Measurements from ENCODE around the gene OR51M1.
"Not testable (repeated sequence)": the region's sequence is repeated elsewhere in the genome, so short reads cannot be mapped to it uniquely, and the experiment has no call there.

Gene OR51M1

DNA sequence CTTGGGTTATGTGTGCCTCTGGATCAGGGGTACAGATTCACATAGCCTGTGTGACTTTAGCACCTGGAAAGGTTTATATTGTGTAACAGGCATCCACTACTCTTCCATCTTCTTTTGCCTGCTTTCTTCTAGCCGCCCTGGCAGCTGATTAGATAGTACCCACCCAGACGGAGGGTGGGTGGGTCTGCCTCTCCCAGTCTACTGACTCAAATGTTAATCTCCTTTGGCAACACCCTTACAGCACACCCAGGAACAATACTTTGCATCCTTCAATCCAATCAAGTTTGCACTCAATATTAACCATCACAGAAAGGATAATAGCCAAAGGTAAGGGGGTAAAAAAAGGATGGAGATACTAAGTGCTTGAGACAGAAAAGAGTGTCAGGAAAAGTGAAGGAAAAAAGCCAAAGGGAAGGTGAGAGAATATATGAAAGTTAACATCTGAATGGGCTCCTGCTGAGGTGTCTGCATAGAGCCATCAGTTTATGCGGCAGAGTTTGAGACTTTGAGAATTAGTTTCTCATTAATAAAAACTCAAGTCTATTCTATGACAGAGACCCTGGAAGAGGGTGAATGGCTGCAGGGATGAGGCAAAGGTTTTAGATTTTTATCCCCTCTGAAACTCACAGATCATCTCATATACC lies 34.9 kb upstream of the OR51M1 start:
- no peak overlapping the region for H3K4me3 ChIP-seq (ENCODE audit: low read depth, low read length)
- no peak for DNase-seq (ENCODE audit: low read depth)
- TF ChIP-seq, protein P1, sequence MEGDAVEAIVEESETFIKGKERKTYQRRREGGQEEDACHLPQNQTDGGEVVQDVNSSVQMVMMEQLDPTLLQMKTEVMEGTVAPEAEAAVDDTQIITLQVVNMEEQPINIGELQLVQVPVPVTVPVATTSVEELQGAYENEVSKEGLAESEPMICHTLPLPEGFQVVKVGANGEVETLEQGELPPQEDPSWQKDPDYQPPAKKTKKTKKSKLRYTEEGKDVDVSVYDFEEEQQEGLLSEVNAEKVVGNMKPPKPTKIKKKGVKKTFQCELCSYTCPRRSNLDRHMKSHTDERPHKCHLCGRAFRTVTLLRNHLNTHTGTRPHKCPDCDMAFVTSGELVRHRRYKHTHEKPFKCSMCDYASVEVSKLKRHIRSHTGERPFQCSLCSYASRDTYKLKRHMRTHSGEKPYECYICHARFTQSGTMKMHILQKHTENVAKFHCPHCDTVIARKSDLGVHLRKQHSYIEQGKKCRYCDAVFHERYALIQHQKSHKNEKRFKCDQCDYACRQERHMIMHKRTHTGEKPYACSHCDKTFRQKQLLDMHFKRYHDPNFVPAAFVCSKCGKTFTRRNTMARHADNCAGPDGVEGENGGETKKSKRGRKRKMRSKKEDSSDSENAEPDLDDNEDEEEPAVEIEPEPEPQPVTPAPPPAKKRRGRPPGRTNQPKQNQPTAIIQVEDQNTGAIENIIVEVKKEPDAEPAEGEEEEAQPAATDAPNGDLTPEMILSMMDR (IDR thresholded peaks at IDR 0.05; ENCODE audit: insufficient read depth, low read depth, low read length, missing control alignments) = no peak

DNA sequence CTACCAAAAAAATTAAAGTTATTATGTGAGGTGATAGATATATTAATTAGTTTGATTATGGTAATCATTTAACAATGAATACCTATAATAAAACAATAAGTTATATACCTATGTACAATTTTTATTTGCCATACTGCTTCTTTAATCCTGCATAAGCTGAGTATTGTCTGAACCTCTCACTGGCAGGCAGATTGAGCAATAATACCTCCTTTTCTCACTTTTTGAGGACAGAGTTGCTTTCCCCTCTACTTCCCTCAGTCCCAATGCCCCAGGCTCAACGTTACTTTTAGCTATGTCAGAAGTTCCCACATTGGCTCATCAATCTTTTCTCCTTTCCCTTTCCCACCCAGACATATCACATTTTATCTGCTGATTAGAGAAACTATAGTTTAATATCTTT lies 34.1 kb upstream of the OR51M1 start:
- H3K4me3 ChIP-seq (ENCODE audit: low read depth, low read length) = no peak overlapping the region
- TF ChIP-seq, protein P1 (IDR thresholded peaks at IDR 0.05; ENCODE audit: insufficient read depth, low read depth, low read length, missing control alignments) = no peak
- no peak for DNase-seq (ENCODE audit: low read depth)

DNA sequence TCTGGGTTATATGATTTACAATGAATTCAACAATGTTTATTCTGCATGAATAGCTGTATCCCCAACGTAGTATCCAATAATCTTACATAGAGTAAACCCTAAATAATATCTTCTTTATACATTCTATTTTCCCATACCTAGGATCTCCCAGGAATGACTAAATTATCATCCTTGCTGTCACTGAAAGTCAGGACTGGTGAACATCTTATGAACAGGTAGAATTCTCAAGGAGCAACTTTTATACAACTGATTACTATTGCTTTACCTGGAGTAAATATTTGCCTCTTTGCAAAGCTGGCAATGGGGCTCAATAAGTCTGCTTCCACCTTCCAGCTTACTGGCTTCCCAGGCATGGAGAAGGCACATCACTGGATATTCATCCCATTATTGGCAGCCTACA lies 32.4 kb upstream of the OR51M1 start, which contains the start of gene OR51B6:
OR51B6 (plus strand) TSS at position 301 of the 400 bp plus-strand sequence; CDS start at position 301, 0 bp downstream.
- DNase-seq (ENCODE audit: low read depth) = no peak
- TF ChIP-seq, protein P1 (IDR thresholded peaks at IDR 0.05; ENCODE audit: insufficient read depth, low read depth, low read length, missing control alignments) = no peak

DNA sequence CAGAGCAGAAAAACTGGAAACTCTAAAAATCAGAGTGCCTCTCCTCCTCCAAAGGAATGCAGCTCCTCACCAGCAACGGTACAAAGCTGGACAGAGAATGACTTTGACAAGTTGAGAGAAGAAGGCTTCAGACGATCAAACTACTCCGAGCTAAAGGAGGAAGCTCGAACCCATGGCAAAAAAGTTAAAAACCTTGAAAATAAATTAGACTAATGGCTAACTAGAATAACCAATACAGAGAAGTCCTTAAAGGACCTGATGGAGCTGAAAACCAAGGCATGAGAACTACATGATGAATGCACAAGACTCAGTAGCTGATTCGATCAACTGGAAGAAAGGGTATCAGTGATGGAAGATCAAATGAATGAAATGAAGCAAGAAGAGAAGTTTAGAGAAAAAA lies 27.6 kb upstream of the OR51M1 start:
- not testable (repeated sequence) for H3K4me3 ChIP-seq (ENCODE audit: low read depth, low read length); DNase-seq (ENCODE audit: low read depth)

More for the DNA sequence above, 32.4 kb upstream of the OR51M1 start, which contains the start of gene OR51B6:
- no peak within 1 kb of the TSS for H3K4me3 ChIP-seq (ENCODE audit: low read depth, low read length)

DNA sequence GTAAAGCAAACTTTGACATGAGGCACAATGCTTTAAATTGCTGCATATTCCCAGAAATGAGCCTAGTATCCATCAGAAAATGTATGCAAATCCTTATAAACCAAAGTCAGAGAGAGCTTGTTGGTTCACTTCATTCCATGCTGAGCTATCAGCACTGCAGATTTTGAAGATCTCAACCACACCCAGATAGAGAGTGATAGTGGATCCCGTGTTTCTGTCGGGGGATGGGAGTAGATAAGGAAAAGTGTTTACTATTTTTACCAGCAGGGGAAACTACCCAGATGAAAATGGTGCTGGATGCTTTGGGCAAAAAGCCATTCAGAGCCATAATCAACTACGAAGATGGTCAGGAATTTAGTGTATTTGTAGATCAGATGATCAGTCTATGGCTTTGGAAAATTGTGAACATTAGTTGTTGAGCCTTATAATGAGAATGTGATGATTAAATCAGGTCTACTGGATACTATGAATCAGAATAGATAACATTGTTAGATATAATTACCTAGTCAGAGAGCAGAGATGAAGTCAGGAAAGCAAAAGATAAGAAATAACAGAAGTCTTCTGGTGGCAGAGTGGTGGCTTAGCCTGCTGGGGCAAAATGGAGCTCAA lies 21.5 kb upstream of the OR51M1 start:
- TF ChIP-seq, protein P1 (IDR thresholded peaks at IDR 0.05; ENCODE audit: insufficient read depth, low read depth, low read length, missing control alignments) = no peak
- no peak for DNase-seq (ENCODE audit: low read depth)
- no peak overlapping the region for H3K4me3 ChIP-seq (ENCODE audit: low read depth, low read length)

DNA sequence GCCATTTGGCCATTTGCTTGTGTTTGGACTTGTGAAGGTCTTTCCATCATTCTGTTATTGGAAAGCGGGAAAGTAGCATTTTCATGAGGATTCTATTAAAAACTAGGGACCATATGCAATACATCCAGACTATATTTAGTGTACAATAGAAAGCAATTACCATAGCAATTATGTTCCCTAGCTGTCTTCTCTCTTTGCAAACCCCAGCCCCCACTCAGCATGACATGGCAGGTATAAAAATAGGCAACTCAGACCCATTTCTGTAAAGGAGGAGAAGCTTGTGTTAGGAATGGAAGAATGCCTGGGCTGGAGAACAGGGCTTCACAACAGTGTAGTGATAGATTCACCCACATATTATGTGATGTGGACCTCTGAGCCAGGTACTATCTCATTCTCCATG lies 19.9 kb upstream of the OR51M1 start:
- TF ChIP-seq, protein P1 (IDR thresholded peaks at IDR 0.05; ENCODE audit: insufficient read depth, low read depth, low read length, missing control alignments) = no peak
- no peak overlapping the region for H3K4me3 ChIP-seq (ENCODE audit: low read depth, low read length)
- DNase-seq (ENCODE audit: low read depth) = no peak

DNA sequence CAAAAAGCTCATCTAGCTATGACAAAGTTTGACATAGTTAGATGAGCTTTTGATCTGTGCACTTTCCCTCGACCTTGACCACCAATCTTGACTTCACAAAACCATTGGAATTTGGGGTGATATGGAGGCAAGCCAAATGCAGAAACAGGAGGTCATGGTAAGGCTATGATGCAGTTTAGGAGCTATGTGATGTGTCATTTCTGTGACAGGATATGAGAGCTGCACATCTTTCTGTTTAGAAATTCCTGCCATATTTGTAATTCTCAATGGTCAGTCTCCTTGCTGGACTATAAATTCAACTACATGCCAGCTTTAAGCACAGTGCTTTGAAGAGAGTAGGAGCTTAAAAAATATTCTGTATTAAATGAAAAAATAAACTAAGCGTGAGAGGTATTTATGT lies 19.4 kb upstream of the OR51M1 start:
- TF ChIP-seq, protein P1 (IDR thresholded peaks at IDR 0.05; ENCODE audit: insufficient read depth, low read depth, low read length, missing control alignments) = no peak
- no peak for DNase-seq (ENCODE audit: low read depth)
- no peak overlapping the region for H3K4me3 ChIP-seq (ENCODE audit: low read depth, low read length)

DNA sequence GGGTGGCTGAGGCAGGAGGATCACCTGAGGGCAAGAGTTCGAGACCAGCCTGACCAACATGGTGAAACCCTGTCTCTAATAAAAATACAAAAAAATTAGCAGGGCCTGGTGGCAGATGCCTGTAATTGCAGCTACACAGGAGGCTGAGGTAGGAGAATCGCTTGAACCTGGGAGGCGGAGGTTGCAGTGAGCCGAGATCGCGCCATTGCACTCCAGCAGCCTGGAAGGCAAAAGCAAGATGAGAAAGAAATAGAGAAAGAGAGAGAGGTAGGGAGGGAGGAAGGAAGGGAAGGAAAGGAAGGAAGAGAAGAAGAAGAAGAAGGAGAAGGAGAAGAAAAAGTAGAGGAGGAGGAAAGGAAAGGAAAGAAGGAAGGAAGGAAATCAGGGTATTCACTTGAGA lies 17.2 kb upstream of the OR51M1 start:
- not testable (repeated sequence) for DNase-seq (ENCODE audit: low read depth); H3K4me3 ChIP-seq (ENCODE audit: low read depth, low read length)

Data from GM12865 (cell line).